ENCODE results near the gene NOXRED1. TPM values are rescaled to one million over a fixed set of nuclear protein-coding genes. Genes with fewer than 3 reads are reported as not detected.

The NOXRED1 gene
- total RNA-seq, 1 donor from 2014 or later: 0.22 TPM

DNA sequence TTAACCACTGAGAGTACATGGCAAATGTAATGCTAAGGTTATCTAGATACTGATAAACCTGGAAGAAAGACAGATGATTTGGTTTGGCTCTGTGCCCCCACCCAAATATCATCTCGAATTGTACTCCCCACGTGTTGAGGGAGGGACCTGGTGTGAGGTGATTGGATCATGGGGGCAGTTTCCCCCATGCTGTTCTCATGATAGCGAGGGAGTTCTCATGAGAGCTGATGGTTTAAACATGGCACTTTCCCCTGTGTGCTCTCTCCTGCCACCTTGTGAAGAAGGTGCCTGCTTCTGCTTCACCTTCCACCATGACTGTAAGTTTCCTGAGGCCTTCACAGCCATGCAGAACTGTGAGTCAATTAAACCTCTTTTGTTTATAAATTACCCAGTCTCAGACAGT is 14.2 kb downstream of the NOXRED1 start:
- intact Hi-C loops (cut with micrococcal nuclease): no loop called here

DNA sequence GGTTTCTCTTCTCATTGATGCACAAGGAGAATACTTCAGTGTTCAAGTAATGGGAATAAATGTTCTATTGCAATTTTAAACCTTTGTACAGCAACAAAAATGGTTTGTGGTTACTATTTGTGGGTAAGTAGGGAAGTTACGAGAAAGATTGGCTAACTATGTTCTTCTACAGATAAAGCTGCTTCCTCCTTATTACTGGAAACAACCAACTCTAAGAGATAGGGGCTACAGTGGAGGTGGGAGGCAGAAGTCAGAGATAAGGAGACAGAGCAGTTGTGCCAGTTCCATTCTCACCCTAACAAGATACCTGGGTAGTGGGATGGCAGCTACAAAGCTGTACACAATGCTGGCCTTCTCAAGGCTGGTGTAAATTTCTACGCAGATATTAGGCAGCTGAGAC is 16.2 kb downstream of the NOXRED1 start:
- intact Hi-C loops (cut with micrococcal nuclease): no loop called here

DNA sequence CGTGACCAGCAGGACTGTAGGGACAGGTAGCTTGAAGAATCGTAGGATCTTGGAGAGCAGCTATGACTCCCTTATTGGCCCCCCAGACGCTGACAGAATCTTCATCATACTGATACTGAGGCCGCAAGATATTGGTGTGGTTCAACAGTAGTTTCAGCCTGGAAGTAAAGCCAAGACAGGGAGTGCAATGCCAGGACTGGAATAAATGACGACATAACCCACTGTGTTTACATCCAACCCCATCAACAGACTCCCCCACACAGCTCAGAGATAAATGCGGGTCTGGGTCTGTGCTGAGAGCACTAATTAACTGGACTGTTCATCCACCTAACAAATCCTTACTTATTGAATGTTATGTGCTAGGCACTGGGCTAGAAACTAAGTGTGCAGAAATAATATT is 16.6 kb downstream of the NOXRED1 start:
- intact Hi-C loops (cut with micrococcal nuclease): no loop called here

DNA sequence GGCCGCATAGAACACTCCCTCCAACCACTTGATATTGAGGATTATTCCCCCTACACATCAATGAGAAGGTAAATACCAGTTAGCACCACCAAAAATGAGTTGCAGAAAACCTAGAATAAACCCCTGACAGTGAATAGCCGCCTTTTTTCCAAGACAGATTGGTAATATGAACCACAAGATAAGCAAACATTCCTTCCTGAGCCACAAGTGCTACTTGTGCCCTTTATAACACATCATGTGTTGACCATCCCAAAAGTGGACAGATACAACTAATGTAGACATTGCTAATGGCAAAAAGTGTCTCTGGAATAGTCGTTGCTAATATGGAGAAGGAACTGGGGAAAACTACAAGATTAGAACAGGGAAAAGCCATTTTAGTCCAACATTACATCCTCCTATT is 17.2 kb downstream of the NOXRED1 start:
- intact Hi-C loops (cut with micrococcal nuclease): no loop called here

DNA sequence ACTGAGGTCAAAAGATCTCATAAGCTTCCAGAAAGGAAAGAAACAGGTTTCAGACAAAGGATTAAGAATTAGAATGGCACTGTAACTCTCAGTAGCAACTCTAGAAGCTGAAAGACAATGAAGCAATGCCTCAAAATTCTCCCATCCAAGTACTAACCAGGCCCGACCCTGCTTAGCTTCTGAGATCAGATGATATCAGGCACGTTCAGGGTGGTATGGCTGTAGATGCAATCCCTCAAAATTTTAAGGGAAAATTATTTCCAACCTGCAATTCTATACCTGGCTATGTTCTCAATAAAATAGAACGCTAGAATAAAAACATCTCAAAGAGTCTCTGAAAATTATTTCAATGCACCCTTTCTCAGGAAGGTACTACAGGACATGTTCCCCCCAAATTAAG is 19.6 kb downstream of the NOXRED1 start:
- intact Hi-C loops (cut with micrococcal nuclease): no loop called here

DNA sequence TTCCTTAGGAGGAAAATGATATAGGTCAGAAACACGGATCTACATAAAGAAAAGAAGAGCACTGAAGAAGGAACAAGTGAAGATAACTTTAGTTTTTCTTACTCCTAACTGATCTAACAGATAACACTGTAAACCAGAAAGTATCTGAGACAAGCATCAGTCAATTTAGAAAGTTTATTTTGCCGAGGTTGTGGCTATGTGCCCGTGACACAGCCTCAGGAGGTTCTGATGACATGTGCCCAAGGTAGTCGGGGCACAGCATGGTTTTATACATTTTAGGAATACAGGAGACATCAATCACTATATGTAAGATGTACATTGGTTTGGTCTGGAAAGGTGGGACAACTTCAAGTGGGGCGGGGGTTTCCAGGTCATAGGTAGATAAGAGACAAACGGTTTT is 23.1 kb downstream of the NOXRED1 start:
- intact Hi-C loops (cut with micrococcal nuclease): no loop called here

DNA sequence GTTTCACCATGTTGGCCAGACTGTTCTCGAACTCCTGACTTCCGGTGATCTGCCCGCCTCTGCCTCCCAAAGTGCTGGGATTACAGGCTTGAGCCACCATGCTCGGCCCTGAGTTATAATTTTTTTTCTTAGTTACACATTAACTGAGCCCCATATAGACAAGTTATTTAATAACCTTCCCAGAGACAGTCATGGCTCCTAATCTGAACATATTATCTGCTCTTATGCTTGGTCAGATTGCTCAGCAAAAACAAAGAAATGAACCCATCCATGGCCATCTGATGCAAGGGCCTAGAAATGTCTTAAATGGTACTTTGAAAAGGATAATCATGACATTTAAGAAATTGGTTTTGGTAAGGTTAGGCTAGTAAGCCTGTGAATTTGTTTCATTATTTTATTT is 33.1 kb downstream of the NOXRED1 start:
- intact Hi-C loops (cut with micrococcal nuclease): no loop called here

DNA sequence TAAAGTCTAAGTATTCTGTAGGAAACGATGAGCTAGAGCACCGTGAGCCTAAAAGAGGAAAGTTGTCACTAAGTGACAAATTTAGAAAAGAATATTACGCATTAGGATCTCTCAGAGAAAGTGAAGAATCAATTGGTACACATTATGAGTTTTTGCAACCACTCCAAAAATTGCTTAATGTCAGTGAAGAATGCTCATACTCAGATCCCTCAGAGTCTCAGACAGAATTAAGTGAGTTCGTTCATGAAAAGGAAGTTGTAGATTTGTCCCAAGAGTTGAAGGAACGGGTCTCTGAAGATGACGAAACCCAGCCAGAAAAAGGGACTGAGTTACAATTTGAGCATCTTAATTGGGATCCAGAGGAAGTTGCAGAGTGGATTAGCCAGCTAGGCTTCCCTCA is 44.6 kb downstream of the NOXRED1 start:
- intact Hi-C loops (cut with micrococcal nuclease): loop anchor here (5.0 kb wide), 1 partner anchor 174 kb away; no protein-coding TSS in a partner anchor

DNA sequence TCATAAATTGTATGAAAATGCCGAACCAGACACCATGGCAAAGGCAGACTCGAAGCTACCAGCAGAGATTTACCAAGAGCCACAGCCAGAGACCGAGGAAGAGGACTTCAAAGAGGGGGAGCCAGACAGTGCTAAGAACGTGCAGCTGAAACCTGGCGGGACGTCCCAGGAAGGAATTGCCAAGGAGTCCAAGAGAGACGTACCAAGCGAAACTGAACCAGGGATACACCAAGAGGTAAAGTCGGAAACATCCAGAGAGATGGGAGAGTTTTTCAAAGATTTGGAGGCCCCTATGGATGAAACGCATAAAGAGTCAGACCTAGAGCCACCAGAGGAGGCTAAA is 45.9 kb downstream of the NOXRED1 start:
- intact Hi-C loops (cut with micrococcal nuclease): loop anchor here (1.0 to 5.0 kb wide), 9 partner anchors 56 to 423 kb away; partner anchors contain the start of genes ADCK1, ALKBH1, CIPC and GSTZ1

DNA sequence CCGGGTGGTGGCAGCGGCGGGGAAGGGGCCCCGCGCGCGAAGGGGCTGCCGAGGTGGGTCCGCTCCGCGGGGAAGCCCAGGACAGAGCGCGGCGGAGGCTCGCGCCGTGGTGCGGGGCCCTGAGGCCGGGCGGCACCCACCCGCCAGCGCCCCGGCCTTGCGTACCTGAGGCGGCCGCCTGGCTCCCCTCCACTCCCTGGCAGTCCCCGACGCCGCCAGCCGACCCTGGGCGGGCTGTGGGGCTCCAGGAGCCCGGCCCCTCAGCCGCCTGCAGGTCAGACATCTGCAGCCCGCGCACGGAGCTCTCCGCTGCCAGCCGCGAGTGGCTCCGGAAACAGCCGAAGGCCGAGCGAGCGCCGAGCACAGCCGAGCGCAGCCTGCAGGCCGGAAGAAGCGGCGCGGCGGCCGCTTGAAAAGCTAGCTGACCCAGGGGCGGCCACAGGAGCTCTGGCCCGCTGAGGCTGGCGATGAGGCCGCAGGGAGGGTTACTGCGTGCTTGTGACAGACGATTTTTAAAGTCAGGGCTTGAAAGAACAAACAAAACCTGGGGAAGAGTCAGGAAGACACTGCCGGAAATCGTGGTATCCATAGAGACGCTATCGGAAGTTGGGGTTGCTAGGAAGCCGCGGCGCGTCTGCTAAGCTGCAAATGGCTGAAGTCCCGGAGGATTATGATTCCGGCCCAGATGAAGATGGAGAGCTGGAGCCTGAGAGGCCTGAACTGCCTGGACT is 46.4 kb downstream of the NOXRED1 start, which contains the start of the genes SAMD15 and TMED8:
SAMD15 (plus strand) TSS at position 609 of the 731 bp plus-strand sequence; CDS start at position 649, 40 bp downstream.
TMED8 (minus strand) TSS at position 324 of the 731 bp plus-strand sequence; CDS start at position 283, 41 bp downstream.
- intact Hi-C loops (cut with micrococcal nuclease): loop anchor here (1.0 to 5.0 kb wide), 10 partner anchors 56 to 423 kb away; partner anchors contain the start of genes ADCK1, ALKBH1, CIPC and GSTZ1

DNA sequence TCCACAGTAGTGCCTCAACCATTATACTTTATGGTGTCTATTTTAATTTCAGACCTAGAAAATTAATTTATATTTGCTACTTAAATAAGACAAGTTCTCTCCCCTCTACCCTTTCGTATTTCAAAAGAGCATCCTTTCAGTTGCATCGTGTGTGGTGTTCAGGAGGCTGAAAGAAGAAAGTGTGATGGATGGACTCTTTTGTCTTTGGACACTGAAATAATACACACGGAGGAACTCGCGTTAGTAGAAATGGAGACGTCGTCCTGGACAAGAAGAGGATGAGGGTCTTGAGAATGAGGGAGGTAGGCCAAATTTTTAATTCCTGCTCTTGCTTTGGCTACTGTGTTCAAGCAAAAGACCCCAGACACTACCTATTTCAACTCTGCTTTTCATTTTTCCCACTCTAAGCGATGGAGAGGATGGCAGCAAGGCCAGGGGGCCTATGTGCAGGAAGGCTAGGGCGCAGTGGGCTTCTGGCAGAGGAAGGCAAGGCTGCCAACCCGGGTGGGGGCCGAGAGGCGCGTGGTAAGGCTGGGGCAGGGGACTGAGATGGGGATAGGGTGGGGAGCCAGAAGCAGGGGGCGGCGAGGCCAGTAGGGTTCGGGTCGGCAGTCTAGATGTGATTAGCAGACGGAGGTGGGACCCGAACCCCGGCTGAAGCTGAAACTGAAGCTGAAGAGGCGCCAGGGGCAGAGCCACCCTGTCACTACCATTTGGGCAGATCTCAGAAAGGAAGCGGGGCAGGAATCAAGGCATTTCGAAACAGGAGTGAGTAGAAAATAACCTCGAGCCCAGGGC is 47.2 kb downstream of the NOXRED1 start:
- intact Hi-C loops (cut with micrococcal nuclease): loop anchor here (1.0 to 5.0 kb wide), 3 partner anchors 73 to 241 kb away; partner anchors contain the start of gene SPTLC2

DNA sequence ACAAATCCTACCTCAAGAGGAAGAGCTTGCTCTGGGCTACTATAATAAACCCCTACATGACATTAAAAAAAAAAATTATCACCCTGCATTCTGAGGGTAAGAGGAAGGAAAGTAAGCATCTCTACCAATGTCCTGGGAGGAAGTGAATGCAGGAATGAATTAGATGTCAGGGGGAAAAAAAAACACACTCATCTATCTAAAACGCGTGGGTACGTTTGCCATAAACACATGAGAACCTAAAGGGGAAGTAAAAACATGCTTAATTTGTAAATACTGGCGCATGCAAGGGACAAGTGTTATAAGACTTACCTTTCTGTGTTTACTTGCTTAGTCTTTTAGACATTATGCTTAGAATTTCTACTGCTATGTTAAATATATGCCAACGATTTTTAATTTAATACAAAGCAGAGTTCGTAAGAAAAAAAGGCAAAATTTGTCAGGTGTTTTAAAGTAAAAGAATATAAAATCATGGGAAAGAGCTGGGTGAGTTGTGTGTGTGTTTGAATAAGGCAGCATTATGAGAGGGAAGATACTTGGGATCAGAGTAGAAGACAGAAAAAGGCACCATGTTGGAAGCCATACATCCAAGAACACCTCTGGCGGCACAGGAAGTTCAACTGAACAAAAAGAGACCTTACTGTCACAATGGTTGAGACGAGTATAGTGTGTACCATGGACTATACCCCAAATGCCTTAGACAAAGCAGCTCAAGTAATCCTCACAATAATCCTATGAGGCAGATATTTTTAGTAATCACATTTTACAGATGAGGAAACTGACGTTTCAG is 48.0 kb downstream of the NOXRED1 start:
- intact Hi-C loops (cut with micrococcal nuclease): loop anchor here (5.0 kb wide), 1 partner anchor 177 kb away; no protein-coding TSS in a partner anchor

DNA sequence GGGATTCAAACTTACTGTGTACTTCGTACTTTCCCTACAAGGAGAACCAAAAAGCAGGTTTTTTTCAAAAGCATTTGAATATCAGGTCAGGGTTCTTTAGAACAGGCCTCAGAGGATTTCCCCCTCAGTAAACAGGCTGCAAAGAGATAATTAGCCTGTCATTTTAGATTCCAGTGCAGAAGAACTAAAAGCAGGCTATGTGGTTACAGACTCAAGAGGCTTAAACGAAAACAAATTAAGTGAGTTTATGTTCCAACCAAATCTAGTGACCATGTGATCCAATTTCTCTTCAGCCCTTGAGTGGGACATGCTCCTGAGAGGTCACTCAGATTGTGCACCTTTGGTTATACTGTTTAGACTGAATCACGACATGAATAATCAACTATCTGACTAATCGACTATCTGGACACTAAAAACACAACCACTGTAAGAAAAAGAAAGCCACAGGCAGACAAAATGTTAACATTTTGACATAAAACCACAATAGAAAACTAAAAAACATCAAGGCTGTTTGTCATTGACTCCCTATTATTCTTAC is 51.0 kb downstream of the NOXRED1 start:
- intact Hi-C loops (cut with micrococcal nuclease): no loop called here

DNA sequence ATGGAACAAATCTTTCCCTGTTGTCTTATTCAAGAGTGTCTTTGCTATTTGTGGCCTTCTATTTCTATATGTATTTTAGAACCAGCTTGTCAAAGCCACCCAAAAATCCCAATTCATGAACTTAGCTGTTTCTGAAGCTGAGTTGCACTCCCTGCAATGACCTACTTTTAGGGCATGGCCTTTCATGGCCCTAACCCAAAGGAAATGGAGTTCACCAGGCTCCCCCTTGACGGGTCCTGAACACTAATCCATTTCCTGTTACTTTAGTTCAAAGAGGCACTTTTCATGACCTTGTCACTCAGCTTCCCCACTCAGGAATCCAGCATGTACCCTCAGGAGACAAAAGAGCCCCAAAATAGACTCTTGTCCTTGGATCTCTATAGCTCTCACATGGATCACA is 54.0 kb downstream of the NOXRED1 start:
- intact Hi-C loops (cut with micrococcal nuclease): no loop called here

DNA sequence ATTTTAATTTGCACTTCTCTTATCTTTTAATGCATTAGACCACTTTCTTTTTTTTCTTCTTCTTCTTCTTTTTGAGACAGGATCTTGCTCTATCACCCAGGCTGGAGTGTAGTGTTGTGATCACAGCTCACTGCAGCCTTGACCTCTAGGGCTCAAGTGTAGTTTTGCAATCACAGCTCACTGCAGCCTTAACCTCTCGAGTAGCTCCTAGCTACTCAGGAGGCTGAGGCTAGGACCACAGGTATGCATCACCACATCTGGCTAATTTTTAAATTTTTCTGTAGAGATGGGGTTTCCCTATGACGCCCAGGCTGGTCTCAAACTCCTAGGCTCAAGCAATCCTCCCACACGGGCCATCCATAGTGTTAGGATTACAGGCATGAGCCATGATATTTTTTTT is 59.2 kb downstream of the NOXRED1 start:
- intact Hi-C loops (cut with micrococcal nuclease): no loop called here

DNA sequence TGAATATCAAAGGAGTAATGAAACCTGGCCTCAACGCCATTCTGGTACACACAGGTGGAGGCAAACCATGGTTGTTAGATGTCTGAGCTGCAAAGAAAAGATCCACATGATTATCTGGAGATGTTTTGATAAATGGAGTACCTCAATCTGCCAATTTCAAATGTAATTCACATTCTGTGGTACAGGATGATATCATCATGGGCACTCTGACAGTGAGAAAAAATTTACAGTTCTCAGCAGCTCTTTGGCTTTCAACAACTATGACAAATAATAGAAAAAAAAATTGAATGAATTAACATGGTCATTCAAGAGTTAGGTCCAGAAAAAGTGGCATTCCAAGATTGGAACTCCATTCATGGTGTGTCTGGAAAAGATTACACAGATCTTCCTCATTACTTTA is 63.7 kb downstream of the NOXRED1 start:
- intact Hi-C loops (cut with micrococcal nuclease): no loop called here

DNA sequence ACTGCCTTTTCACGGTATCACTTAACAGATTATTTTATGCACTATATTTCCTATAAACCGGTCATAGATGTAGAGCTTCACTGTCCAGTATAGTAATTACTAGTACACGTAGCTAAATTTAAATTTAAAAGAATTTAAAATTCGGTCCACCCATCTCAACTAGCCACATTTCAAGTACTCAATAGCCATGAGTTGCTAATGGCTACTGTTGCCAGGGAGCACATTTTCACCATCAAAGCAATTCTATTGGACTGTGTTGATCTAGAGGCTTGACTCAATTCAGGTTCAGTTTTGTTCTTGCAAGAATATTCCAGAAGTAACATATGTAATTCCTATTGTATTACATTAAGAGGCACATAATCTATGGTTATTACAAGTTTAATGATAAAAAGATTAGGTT is 66.4 kb downstream of the NOXRED1 start:
- intact Hi-C loops (cut with micrococcal nuclease): no loop called here

DNA sequence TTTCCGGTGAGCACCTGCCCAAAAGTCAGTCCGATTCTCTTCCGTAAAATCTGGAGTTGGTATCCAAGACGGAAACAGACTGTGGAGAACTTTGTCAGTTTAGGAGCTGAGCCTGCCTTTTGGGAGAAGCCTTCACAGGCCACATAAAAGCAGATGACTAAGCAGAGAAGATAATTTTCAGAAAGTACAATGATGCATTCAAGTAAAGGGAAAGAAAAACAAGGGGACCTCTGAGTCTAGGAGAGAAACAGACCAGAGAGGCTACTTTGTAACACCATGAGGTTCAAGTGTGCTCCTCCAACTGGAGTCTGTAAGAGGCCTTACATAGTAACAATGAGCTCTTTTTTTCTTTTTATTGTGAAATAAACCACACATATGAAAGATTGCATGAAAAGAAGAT is 67.5 kb downstream of the NOXRED1 start:
- intact Hi-C loops (cut with micrococcal nuclease): no loop called here

DNA sequence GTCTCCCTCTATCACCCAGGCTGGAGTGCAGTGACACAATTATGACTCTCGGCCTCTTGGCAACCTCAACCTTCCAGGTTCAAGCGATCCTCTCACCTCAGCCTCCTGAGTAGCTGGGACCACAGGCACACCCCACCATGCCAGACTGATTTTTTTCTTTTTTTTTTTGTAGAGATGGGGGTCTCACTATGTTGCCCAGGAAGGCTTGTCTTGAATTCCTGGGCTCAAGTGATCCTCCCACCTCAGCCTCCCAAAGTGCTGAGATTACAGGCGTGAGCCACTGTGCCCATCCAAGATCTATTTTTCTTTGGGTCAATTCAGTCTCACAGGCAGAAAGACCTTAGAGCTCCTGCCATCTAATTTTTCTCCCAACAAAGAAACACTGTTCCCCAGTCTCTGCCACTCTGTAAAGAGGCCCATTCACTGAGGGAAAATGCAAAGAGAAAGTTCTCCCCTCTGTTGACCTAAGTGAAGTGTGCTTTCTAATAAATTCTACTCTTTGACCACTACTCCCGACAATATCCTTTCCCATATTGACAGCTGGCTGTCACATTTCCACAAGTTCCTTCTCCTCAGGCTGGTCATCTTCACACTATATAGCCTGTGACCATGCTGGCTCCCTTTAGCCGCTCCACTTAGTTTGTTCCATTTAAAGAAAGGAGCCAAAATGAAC is 69.7 kb downstream of the NOXRED1 start:
- intact Hi-C loops (cut with micrococcal nuclease): no loop called here

DNA sequence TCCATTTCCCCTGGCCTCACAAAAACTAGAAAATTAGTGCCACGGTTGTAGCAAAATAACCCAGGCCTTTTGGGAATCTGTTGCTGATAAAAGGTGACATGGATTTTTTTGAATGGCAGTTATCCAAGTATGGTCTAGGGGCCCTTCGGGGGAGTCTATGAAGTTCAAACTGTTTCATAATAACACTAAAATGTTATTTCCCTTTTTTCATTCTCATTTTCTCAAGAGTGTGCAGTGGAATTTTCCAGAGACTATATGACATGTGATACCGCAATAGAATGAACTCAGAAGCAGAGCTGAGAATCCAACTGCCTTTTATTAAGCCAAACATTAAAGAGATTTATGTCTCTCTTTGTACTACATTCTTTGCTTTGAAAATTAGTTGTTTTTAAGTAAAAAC is 75.6 kb downstream of the NOXRED1 start:
- intact Hi-C loops (cut with micrococcal nuclease): no loop called here

DNA sequence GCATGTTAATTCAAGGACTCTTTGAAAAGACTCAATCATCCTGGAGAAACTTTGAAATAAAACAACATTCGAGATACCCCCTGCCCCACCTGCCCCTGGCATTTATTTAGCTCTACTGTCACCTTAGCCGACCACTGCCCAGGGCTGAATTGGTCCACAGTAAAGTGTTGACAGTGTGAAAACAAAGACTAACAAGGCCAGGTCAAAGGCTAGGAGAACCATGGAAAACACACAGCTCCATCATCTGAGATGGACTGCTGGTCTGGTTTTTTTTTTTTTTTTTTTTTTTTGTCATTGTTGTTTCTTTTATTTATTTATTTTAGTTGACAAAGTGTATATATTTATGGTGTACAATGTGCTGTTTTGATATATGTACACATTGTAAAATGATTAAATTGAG is 76.8 kb downstream of the NOXRED1 start:
- intact Hi-C loops (cut with micrococcal nuclease): no loop called here

Data from T-helper 1 cell treated with Interleukin-12 subunit alpha and Interleukin-12 subunit beta and Interleukin-4 antibody, amounts not matched to agents 30 ng/mL and 1 ng/mL, for 36 hours (primary cell).